ENCODE measurements around the gene UTP25.

UTP25 gene

DNA sequence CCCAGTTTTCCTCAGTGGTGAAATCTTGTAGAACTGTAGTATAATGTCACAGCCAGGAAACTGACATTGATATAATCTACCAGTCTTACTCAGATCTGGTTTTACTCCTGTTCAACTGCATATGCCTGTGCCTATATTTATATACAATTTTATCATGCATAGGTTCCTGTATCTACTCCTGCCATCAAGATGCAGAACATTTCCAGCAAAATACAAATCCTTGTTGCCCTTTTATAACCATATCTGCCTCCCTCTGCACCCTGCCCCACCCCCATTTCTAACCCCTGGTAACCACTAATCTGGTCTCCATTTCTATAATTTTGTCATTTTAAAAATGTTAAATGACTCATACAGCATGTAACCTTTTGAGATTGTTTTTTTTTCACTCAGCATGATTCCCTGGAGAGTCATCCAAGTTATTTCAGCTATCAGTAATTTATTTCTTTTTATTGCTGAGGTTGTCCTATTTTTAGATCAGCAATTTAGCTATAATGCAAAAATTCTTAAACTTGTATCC, 8.1 kb downstream of the UTP25 start:
- H3K9me3 Mint-ChIP-seq: no peaks in the 10 kb centered on the region
- DNase-seq (ENCODE audit: low spot score in 2 of 2) (no peak), ATAC-seq (replicated peaks; ENCODE audit: extremely low read depth, poor library complexity, severe bottlenecking) (no peak)
- H3K4me1 Mint-ChIP-seq: peaks cover 30% of the 10 kb centered on the region
- H3K27ac Mint-ChIP-seq (ENCODE audit: low read depth): no peak overlapping the region
- no peak overlapping the region for H3K4me3 Mint-ChIP-seq
- H3K27me3 Mint-ChIP-seq: no peaks in the 10 kb centered on the region
- peaks cover 75% of the 10 kb centered on the region for H3K36me3 Mint-ChIP-seq (ENCODE audit: insufficient read depth)

DNA sequence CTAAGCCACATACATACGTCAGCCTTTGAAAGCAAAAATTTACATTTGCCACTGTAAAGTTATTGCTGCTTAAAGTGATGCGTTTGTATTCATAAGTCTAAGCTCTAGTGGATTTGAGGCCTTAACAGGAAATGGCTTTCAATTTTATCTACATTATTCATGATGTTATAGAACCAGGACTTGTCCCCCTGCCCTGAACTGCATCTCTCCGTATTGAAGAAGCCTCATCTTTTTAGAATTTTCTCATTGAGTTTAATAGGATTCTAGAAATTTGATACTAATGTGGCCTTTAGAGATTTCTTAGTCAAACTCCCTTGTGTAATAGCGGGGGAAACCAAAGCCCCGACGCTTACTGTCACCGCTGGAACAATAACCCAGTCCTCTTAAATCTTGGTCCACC, 9.9 kb downstream of the UTP25 start:
- no peak overlapping the region for H3K27ac Mint-ChIP-seq (ENCODE audit: low read depth)
- peaks cover 77% of the 10 kb centered on the region for H3K36me3 Mint-ChIP-seq (ENCODE audit: insufficient read depth)
- no peak for ATAC-seq (replicated peaks; ENCODE audit: extremely low read depth, poor library complexity, severe bottlenecking)
- H3K27me3 Mint-ChIP-seq: no peaks in the 10 kb centered on the region
- no peak for DNase-seq (ENCODE audit: low spot score in 2 of 2)
- H3K4me1 Mint-ChIP-seq: peaks cover 27% of the 10 kb centered on the region
- no peaks in the 10 kb centered on the region for H3K9me3 Mint-ChIP-seq
- H3K4me3 Mint-ChIP-seq: no peak overlapping the region

DNA sequence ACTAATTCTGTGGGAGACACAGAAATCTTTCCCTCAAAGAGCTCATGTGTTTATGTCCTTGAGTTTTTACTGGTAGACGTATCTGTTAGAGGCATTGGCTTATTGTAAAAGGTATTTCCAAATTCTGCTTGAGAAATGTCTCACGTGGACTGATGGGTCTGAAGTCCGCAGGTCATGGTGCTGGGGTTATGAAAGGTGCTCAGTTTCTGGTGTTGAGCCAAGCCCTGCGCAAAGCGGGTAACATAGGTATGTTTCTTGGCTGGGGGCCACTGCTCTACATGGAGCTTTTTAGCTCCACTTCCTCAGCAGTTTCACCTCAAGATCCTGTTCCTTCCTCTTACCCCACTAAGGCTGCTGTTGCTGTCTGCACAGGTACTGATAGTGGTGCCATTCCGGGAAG, 10.8 kb downstream of the UTP25 start:
- DNase-seq (ENCODE audit: low spot score in 2 of 2): no peak
- peaks cover 27% of the 10 kb centered on the region for H3K4me1 Mint-ChIP-seq
- no peak for ATAC-seq (replicated peaks; ENCODE audit: extremely low read depth, poor library complexity, severe bottlenecking)
- H3K27ac Mint-ChIP-seq (ENCODE audit: low read depth): no peak overlapping the region
- H3K9me3 Mint-ChIP-seq: no peaks in the 10 kb centered on the region
- no peak overlapping the region for H3K4me3 Mint-ChIP-seq
- peaks cover 79% of the 10 kb centered on the region for H3K36me3 Mint-ChIP-seq (ENCODE audit: insufficient read depth)
- no peaks in the 10 kb centered on the region for H3K27me3 Mint-ChIP-seq

DNA sequence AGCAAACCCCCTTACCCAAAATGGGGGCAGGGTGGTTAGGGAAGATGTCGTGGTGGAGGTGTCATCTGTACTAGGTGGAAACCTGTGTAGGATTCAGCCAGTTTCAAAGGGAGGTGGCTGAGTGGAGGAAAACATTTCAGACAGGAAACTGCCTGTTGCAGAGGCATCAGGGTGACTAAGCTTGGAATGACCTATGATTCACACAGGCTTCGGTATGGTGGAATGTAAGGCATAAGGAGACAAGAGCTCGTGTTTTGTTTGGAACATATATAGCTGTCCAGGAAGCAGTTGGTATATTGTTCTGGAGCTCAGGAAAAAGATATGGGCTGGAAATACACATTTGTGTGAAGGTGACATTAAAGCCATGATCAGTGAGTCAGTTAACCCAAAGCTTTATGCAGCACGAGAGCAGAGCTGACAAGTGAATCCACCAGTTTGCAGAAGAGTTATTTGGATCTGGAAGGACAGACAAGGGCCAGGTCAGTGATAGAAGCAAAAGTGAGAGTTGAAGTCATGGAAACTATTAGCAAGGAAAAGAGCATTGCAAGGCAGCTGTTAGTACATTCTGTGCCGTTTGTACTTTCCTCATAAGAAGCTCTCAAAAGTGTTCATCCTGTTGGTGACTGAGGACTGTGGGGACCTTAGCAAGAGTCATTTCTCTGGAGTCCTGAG, 12.2 kb downstream of the UTP25 start:
- H3K4me3 Mint-ChIP-seq: no peak overlapping the region
- peaks cover 18% of the 10 kb centered on the region for H3K4me1 Mint-ChIP-seq
- peaks cover 74% of the 10 kb centered on the region for H3K36me3 Mint-ChIP-seq (ENCODE audit: insufficient read depth)
- H3K27me3 Mint-ChIP-seq: no peaks in the 10 kb centered on the region
- H3K27ac Mint-ChIP-seq (ENCODE audit: low read depth): peak overlapping the region; percentile 1
- no peak for DNase-seq (ENCODE audit: low spot score in 2 of 2)
- no peak for ATAC-seq (replicated peaks; ENCODE audit: extremely low read depth, poor library complexity, severe bottlenecking)
- no peaks in the 10 kb centered on the region for H3K9me3 Mint-ChIP-seq

DNA sequence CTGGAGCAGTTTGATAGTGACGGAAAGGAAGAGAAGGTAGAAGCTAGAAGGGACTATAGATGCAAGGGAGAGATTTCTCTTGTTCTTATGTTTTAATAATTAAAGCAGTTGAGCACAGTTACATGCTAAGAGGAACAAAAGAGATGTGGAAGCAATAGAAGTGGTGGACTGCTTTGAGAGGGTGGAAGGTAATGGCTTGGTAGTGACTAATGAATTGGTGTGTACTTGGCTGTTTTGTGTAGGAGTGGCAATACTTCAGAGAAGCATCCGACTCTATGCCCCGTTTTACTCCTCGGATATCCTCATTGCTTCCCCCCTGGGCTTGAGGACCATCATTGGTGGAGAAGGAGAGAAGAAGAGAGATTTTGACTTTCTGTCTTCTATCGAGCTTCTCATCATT, 12.8 kb downstream of the UTP25 start:
- H3K4me3 Mint-ChIP-seq: no peak overlapping the region
- ATAC-seq (replicated peaks; ENCODE audit: extremely low read depth, poor library complexity, severe bottlenecking) (no peak), DNase-seq (ENCODE audit: low spot score in 2 of 2) (no peak)
- no peaks in the 10 kb centered on the region for H3K9me3 Mint-ChIP-seq
- peaks cover 71% of the 10 kb centered on the region for H3K36me3 Mint-ChIP-seq (ENCODE audit: insufficient read depth)
- H3K27me3 Mint-ChIP-seq: no peaks in the 10 kb centered on the region
- H3K27ac Mint-ChIP-seq (ENCODE audit: low read depth): no peak overlapping the region
- peaks cover 18% of the 10 kb centered on the region for H3K4me1 Mint-ChIP-seq

DNA sequence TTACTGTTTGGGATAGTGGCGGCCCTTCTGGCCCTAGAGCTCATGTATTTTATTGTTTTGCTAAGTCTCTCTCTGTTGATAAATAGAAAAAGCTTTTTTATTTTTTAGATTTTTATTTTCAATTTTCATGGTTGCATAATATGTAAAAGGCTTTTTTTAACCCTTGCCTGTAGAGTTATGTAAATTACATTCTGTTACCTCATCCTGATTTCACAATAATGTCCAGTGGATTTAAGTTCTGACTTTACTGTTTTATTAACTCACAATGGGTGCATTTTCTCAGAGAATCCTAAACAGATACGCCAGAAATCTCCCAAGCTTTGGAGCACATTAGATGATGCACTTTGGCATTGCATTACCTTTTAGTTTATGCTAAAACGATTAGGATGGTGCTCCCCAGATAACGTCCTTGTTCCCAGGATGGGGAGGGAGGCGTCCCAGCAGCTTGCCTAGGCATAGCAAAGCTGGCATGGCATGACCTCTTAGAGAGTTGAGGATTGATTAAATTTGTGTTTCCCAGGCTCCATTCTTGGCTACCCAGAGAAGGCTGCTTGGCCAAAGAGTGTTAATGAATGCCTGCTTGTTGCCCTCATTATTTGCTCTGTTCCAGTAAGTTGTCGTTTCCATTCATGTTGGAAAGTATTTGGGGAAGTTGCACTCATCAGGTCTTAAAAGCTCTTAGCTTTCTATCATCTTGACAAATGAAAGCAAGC, 17.1 kb downstream of the UTP25 start:
- DNase-seq (ENCODE audit: low spot score in 2 of 2): no peak

DNA sequence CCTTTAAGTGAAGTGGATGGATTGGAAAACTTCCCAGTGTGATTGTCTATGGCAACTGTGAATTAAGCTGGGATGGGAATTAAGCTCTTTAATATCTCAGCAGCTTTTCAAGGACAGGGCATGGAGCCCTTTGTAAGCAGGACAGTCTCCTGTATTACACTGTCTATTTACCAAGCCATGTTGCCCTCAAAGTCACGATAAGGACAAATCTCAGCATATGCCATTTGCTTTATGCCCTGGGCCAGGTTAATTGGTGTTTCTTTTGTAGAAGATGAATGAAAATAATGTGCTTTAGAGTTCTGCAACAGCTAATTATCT, 17.6 kb downstream of the UTP25 start:
- H3K36me3 Mint-ChIP-seq (ENCODE audit: insufficient read depth): peaks cover 66% of the 10 kb centered on the region

More for the DNA sequence above, 17.1 kb downstream of the UTP25 start:
- no peak for ATAC-seq (replicated peaks; ENCODE audit: extremely low read depth, poor library complexity, severe bottlenecking)
- H3K9me3 Mint-ChIP-seq: no peaks in the 10 kb centered on the region
- peaks cover 63% of the 10 kb centered on the region for H3K36me3 Mint-ChIP-seq (ENCODE audit: insufficient read depth)
- H3K4me1 Mint-ChIP-seq: peaks cover 25% of the 10 kb centered on the region
- no peaks in the 10 kb centered on the region for H3K27me3 Mint-ChIP-seq
- H3K27ac Mint-ChIP-seq (ENCODE audit: low read depth): no peak overlapping the region
- H3K4me3 Mint-ChIP-seq: no peak overlapping the region

DNA sequence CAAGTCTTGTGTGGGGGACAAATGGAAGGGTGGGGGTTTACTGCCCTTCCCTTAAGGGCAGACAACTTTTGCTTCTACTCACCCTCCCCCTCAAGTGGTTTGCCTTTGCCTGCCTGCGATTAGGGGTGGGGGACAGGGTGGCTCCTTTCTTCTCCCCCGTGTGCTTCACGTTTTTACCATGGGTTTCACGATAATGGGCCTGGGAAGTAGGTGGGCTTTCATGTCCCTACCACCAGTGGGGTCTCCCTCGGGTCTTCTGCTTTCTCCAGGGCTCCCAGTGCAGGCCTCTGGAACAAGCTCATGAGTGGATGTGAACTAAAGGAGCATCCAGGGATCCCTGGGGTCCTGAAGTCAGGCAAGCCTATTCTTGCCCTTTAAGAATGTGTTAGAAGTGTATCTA, 21.6 kb downstream of the UTP25 start:
- DNase-seq (ENCODE audit: low spot score in 2 of 2): no peak
- no peak overlapping the region for H3K4me3 Mint-ChIP-seq
- no peak for ATAC-seq (replicated peaks; ENCODE audit: extremely low read depth, poor library complexity, severe bottlenecking)
- peaks cover 62% of the 10 kb centered on the region for H3K36me3 Mint-ChIP-seq (ENCODE audit: insufficient read depth)
- H3K27me3 Mint-ChIP-seq: no peaks in the 10 kb centered on the region
- H3K9me3 Mint-ChIP-seq: no peaks in the 10 kb centered on the region
- peaks cover 20% of the 10 kb centered on the region for H3K4me1 Mint-ChIP-seq
- H3K27ac Mint-ChIP-seq (ENCODE audit: low read depth): no peak overlapping the region

More for the DNA sequence above, 17.6 kb downstream of the UTP25 start:
- no peaks in the 10 kb centered on the region for H3K9me3 Mint-ChIP-seq
- no peak overlapping the region for H3K4me3 Mint-ChIP-seq
- peaks cover 25% of the 10 kb centered on the region for H3K4me1 Mint-ChIP-seq
- no peak overlapping the region for H3K27ac Mint-ChIP-seq (ENCODE audit: low read depth)
- no peaks in the 10 kb centered on the region for H3K27me3 Mint-ChIP-seq
- DNase-seq (ENCODE audit: low spot score in 2 of 2) (no peak), ATAC-seq (replicated peaks; ENCODE audit: extremely low read depth, poor library complexity, severe bottlenecking) (no peak)

DNA sequence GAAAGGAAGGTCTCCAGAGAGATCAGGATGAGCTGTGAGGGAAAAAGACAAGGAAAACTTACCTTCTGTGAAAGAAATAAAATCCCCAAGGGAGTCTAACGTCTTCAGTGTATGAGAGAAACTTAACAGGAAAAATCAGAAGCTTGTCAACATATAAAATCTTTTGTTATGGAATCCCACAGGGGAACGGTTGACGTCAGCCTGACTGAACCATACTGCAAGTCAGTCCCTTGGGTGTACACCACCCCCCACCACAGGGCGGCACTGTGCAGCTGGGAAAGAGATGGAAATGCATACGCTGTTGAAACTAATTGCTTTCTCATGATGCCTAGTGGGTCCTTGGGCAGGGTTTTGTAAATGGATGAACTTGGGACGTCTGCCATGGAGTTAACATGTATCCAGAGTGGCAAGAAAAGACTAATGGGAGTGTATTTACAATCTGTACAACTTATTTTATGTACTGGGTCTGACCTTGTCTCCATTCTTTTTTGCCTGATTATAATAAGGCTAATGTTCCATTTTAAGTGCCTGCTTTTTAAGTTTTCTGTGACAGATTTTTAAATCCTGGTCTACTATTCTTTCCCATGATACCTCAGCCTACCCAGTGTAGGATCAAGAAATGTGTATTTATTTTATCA, 22.7 kb downstream of the UTP25 start:
- Mint-ChIP-seq H3K27me3 (no peaks in the 10 kb centered on the region), H3K9me3 (no peaks in the 10 kb centered on the region), H3K4me1 (peaks cover 20% of the 10 kb centered on the region), H3K27ac (ENCODE audit: low read depth) (no peak overlapping the region), H3K4me3 (no peak overlapping the region), H3K36me3 (ENCODE audit: insufficient read depth) (peaks cover 62% of the 10 kb centered on the region)
- ATAC-seq (replicated peaks; ENCODE audit: extremely low read depth, poor library complexity, severe bottlenecking): no peak
- DNase-seq (ENCODE audit: low spot score in 2 of 2): no peak

DNA sequence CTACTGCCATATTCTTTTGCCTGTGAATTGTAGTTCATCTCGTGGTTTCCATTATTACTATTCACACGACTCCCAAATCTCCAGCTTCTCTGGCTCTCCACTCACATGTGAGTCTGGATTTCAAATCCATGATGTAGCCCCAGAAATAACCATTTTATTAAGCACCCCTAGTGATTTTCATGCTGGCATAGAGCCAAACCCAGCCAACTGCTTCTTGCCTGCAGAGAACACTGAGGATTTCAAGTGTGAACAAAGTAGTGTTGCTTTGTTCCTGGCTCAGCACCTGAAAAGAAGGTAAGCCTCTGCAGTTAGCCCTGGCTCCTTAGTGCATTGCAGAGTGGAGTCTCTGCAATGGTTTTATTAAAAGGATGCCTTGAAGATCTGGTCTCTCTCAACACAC, 25.9 kb downstream of the UTP25 start:
- Mint-ChIP-seq H3K27ac (ENCODE audit: low read depth) (no peak overlapping the region), H3K9me3 (no peaks in the 10 kb centered on the region), H3K4me1 (peaks cover 6% of the 10 kb centered on the region), H3K27me3 (no peaks in the 10 kb centered on the region), H3K36me3 (ENCODE audit: insufficient read depth) (peaks cover 44% of the 10 kb centered on the region), H3K4me3 (no peak overlapping the region)
- ATAC-seq (replicated peaks; ENCODE audit: extremely low read depth, poor library complexity, severe bottlenecking) (no peak), DNase-seq (ENCODE audit: low spot score in 2 of 2) (no peak)

DNA sequence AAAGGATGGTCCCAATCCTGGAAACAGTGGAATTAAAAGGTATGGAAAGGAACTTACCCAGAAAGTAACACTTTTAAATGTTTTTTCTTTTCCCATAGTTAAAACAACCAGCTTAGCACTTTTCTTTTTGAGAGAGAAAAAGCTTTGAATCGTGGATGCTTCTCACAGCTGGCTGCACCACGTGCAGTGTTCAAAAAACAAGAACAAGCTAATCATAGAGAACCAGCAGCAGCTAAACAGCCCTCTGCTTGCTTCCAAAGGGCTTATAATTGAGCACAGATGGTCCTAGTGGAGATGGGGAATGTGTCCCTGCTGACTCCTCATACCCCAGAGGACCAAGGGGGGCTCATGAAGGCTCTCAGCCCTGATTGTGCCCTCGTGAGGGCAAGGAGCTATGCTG, 26.4 kb downstream of the UTP25 start:
- Mint-ChIP-seq H3K9me3 (no peaks in the 10 kb centered on the region), H3K4me1 (peaks cover 6% of the 10 kb centered on the region), H3K27ac (ENCODE audit: low read depth) (no peak overlapping the region), H3K27me3 (no peaks in the 10 kb centered on the region), H3K4me3 (no peak overlapping the region), H3K36me3 (ENCODE audit: insufficient read depth) (peaks cover 41% of the 10 kb centered on the region)
- ATAC-seq (replicated peaks; ENCODE audit: extremely low read depth, poor library complexity, severe bottlenecking) (no peak), DNase-seq (ENCODE audit: low spot score in 2 of 2) (no peak)

DNA sequence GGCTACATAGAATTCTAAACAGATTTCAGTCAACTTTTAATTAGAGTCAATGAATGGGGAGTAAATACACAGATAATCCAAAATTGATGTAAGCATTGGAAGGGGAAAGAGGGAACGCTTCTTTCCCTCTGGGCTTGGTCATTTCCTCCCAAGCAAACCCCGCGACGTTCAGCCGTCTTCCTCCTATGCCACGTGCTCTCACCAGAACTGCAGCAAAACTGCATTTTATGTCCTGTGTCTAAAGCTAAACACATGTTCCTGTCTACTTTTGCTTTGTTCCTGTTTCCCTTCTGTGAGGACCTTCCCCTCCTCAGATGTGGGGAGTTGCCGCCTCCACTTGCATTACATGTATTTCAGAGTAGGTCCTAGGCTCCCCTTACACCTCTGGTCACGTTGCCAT, 27.2 kb downstream of the UTP25 start:
- H3K36me3 Mint-ChIP-seq (ENCODE audit: insufficient read depth): peaks cover 37% of the 10 kb centered on the region
- DNase-seq (ENCODE audit: low spot score in 2 of 2): no peak
- no peak overlapping the region for H3K27ac Mint-ChIP-seq (ENCODE audit: low read depth)
- no peaks in the 10 kb centered on the region for H3K9me3 Mint-ChIP-seq
- peaks cover 4% of the 10 kb centered on the region for H3K4me1 Mint-ChIP-seq
- no peak overlapping the region for H3K4me3 Mint-ChIP-seq
- ATAC-seq (replicated peaks; ENCODE audit: extremely low read depth, poor library complexity, severe bottlenecking): no peak
- no peaks in the 10 kb centered on the region for H3K27me3 Mint-ChIP-seq

DNA sequence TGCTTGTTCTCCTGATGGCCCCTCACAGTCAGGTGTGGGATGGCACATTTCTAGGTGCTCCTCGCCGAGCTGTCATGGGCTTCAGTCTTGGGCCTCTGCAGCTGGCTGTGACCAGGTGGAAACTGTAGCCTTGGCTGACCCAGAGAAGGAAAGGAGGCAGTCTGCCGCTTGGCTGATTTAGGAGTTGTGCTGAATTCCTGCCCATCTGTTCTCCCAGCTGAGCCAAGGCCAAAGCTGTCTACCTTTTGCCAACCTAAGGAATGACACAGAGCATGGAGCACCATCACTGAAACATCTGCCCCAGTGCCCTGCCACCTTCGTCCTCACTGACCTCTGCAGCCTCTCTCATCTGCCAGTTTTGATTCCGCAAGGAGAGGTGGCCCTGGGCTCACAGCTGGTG, 27.9 kb downstream of the UTP25 start:
- H3K27ac Mint-ChIP-seq (ENCODE audit: low read depth): no peak overlapping the region
- peaks cover under 1% of the 10 kb centered on the region for H3K27me3 Mint-ChIP-seq
- H3K9me3 Mint-ChIP-seq: no peaks in the 10 kb centered on the region
- no peak for ATAC-seq (replicated peaks; ENCODE audit: extremely low read depth, poor library complexity, severe bottlenecking)
- no peaks in the 10 kb centered on the region for H3K4me1 Mint-ChIP-seq
- no peak overlapping the region for H3K4me3 Mint-ChIP-seq
- DNase-seq (ENCODE audit: low spot score in 2 of 2): no peak
- H3K36me3 Mint-ChIP-seq (ENCODE audit: insufficient read depth): peaks cover 31% of the 10 kb centered on the region
